ENCODE results near the gene C6orf89. TPM values are rescaled to one million over a fixed set of nuclear protein-coding genes. Genes with fewer than 3 reads are reported as not detected.

The C6orf89 gene
- total RNA-seq, 2 experiments from 2014 or later = 51.8 to 53.8 TPM

DNA sequence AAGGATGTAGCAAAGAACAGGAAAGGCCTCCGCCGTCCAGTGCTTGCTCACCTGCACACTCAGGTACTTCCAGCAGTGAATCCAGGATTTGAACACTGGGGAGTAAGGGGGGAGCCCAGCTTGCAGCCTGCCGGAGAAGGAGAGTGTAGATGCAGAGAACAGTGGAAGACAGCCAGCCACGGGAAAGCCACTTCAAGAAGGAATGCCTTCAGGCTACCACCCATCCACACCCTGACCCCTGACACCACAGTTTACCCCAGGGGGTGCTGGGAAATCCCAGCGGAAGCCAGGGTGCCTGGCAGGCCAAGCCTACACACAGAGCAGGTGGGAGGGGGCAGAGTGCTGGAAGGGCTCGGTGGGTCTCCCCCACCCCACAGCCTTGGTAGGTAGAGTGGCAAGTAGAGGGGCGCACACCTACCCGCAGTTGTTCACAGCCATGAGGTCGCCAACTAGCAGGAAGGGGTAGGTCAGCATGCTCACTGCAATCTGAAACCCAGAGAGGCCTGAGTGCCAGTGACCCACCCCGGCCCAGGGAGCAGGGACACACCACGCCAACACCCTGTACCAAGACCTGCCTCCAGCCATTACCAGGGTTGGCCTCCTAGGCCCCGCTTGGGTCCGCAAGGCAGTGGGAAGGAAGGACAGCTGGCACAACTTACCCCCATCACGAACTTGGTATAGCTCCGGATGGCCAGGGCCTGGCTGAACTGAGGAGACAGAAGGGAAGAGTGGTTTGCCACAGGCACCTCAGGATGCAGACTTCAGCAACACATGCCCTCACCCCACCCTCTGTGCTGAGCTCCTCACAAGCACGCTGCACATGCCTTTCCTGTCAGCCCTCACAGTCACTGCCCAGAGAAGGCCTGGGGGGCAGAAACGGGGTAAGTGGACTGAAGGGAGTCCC lies 84.5 kb downstream of the C6orf89 start:
- no peak for DNase-seq
- Mint-ChIP-seq H3K27ac (peak overlapping the region; percentile 44), H3K9me3 (no peaks in the 10 kb centered on the region), H3K36me3 (ENCODE audit: low read depth) (peaks cover 85% of the 10 kb centered on the region), H3K4me1 (peaks cover 2% of the 10 kb centered on the region), H3K27me3 (no peaks in the 10 kb centered on the region), H3K4me3 (no peak overlapping the region)
- ChIA-PET POLR2A (interaction anchor here (0.7 to 1.1 kb wide), 2 partner anchors 14 to 16 kb away, joined by 3 read pairs; partner anchors contain the start of gene MTCH1), CTCF (interaction anchor here (1.3 kb wide), 1 partner anchor 120 kb away, joined by 3 read pairs; no protein-coding TSS in a partner anchor)

DNA sequence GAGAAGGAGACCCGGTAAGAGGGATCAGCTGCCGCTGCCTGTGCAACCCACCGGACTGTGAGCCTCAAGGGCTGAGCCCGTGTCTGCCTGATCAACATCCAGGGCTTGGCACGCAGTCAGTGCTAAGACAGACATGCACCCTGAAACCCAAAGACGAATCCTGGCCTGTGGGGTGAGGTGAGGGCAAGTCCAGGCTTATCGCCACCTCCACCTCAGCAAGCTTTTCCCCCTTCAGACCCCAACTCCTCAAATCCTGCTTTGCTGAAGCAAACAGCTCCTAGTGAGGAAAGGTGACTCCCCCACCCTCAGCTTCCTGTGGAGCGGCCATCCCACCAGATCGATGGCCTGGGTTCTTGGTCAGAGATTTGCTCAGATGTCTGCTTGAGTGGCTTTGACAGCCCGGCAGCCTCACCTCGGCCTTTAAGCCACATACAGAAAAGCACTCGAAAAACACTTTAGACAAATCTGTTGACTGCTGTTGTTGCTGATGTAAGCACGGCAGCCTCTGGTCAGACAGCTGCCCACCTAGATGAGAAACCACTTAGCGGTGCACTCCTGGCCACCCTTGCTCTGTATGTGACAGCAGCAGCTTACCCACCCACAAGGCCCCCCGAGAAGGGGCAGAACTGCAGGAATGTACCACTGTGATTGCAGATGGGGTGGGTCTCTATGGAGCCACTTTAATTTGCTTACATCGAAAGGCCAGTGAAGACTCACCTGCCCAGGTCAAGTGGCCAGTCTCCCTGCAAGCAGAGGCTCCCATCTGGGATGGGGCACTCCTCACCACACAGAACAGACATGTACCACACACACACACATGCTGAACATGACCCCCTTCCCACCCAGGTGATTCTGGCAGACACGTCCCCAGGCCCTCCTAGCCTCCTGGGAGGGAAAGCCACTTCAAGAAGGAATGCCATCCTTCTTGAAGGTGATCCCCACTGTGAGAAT lies 85.4 kb downstream of the C6orf89 start:
- Mint-ChIP-seq H3K4me3 (no peak overlapping the region), H3K4me1 (no peaks in the 10 kb centered on the region), H3K27me3 (no peaks in the 10 kb centered on the region), H3K9me3 (no peaks in the 10 kb centered on the region), H3K27ac (peak overlapping the region; percentile 34), H3K36me3 (ENCODE audit: low read depth) (peaks cover 91% of the 10 kb centered on the region)
- CTCF ChIA-PET = interaction anchor here (1.3 kb wide), 1 partner anchor 121 kb away, joined by 3 read pairs; no protein-coding TSS in a partner anchor
- POLR2A ChIA-PET = interaction anchor here (0.7 to 1.5 kb wide), 3 partner anchors 13 to 15 kb away, joined by 3 to 6 read pairs (median 3); partner anchors contain the start of gene MTCH1
- no peak for DNase-seq

DNA sequence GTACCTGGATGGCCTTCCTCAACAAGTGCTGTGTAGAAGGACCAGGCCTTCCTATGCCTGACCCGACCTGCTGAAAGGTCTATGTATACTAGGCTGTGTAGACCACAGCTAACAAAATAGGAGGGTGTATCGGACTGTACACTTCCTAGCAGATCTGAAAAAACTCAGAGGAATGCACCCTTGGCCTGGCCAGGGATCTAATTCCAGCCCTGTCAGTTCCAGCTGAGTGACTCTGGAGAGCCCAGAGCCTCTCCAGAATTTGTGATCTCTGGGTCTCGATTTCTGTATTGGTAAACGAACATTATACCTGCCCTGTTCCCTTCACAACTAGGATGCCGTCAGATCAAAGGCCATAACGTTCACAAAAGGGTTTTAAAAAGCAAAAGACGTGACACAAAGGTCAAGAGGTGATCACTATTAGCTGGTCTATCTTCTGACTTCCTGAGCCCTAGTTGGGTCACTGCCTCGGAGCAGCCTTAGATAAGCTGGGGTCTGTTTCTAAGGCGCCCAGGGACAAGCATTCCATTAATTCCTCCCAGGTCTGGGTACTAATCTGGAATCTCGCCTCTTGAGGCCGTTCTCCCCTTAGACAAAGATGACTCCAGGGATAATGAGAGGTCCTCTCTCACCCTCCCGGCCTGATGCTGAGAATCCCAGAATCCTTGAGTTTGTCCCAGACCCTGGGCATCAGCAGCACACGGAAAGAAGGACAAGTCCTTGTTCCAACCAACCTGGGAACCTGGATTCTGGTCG lies 86.3 kb downstream of the C6orf89 start:
- no peak for DNase-seq
- Mint-ChIP-seq H3K27me3 (no peaks in the 10 kb centered on the region), H3K4me3 (no peak overlapping the region), H3K27ac (peak overlapping the region; percentile 34), H3K9me3 (no peaks in the 10 kb centered on the region), H3K36me3 (ENCODE audit: low read depth) (peaks cover 93% of the 10 kb centered on the region), H3K4me1 (no peaks in the 10 kb centered on the region)
- CTCF ChIA-PET = interaction anchor here (0.9 kb wide), 1 partner anchor 59 kb away, joined by 3 read pairs; no protein-coding TSS in a partner anchor
- POLR2A ChIA-PET = interaction anchor here (1.5 kb wide), 1 partner anchor 14 kb away, joined by 6 read pairs; the partner anchor contains the start of gene MTCH1

DNA sequence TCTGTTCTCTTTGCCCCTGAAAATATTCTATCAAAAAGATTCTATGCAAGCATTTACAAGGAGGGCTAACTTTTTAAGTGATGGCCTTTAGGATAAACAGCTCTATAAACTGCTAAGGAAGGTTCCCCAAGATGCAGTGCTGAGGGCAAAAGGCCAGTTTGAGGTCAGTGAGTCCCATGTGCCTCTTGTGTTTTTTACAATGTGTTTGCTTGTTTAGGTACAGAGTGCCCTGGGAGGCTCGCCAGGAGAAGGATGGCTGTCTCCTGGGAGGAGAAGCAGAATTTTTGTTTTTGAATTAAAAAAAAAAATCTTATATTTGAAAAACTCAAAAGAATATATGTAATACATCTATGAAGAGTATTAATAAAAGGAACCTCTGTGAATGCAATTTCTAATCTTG lies 87.4 kb downstream of the C6orf89 start:
- ChIA-PET CTCF (interaction anchor here (0.9 kb wide), 1 partner anchor 60 kb away, joined by 3 read pairs; no protein-coding TSS in a partner anchor), POLR2A (no interaction called here)
- H3K9me3 Mint-ChIP-seq = no peaks in the 10 kb centered on the region
- H3K27ac Mint-ChIP-seq = no peak overlapping the region
- H3K4me1 Mint-ChIP-seq = peaks cover 3% of the 10 kb centered on the region
- H3K27me3 Mint-ChIP-seq = no peaks in the 10 kb centered on the region
- no peak for DNase-seq
- H3K36me3 Mint-ChIP-seq (ENCODE audit: low read depth) = peaks cover 94% of the 10 kb centered on the region
- H3K4me3 Mint-ChIP-seq = no peak overlapping the region

DNA sequence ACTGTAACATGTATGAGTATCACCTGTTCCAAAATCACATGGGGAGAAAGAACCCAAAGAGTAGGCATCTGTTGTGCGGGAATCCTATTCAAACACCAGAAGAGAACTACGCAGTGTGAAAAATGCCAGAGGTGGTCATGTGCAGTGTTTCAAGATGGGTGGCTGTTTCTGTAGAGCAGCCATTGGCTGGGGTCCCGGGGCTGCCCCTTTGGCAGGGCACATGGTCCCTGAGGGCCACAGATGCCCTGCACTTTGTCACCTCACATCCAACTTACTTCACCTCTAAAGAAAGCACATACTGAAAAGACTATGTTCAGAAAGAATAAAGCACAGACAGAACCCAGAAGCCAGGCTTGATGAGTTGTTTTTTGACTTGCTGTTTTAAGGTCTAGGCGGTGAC lies 87.9 kb downstream of the C6orf89 start:
- DNase-seq = no peak
- ChIA-PET CTCF (no interaction called here), POLR2A (interaction anchor here (5.0 kb wide), 1 partner anchor 12 kb away, joined by 17 read pairs; the partner anchor contains the start of gene MTCH1)
- Mint-ChIP-seq H3K9me3 (no peaks in the 10 kb centered on the region), H3K4me3 (no peak overlapping the region), H3K27me3 (no peaks in the 10 kb centered on the region), H3K4me1 (peaks cover 3% of the 10 kb centered on the region), H3K27ac (no peak overlapping the region), H3K36me3 (ENCODE audit: low read depth) (peaks cover 93% of the 10 kb centered on the region)

DNA sequence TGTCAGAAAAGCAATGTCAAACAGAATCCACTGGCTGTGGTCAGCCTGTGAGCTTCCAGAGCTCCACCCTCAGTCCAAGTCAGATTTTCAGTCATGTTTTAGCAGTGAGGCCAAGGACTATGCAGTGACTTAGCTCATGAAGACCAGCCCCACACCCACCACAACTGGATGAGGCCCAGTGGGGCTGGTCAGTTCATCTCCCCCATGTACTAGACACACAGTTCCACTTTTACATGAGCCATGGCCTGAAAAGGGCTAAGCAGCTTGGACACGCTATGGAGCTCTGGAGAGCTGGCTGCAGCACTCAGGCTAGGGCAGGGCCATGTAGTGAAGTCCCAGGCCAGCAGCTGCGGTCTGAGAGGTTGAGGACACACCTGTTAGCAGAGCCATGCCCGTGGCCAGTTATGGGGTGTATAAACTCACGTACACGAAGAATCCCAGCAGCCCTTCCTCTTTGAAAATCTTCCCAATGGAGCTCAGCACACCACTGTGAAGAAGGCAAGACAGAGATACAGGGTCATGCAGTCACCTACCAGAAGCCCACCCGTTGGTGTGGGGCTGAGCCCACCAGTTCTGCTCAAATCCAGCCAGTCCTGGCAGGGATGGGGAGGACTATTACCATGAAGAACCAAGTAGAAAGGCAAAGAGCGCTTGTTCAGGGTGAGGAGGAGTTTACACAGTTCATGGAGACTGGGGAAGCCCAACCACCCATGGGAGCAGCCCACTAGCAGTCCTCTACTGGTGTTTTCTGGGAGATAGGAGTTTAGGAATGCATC lies 89.7 kb downstream of the C6orf89 start:
- POLR2A ChIA-PET = interaction anchor here (1.2 to 5.0 kb wide), 2 partner anchors 11 to 32 kb away, joined by 3 to 17 read pairs; partner anchors contain the start of gene MTCH1
- no peak overlapping the region for H3K27ac Mint-ChIP-seq
- peaks cover 12% of the 10 kb centered on the region for H3K4me1 Mint-ChIP-seq
- CTCF ChIA-PET = interaction anchor here (0.9 to 2.1 kb wide), 2 partner anchors 12 to 43 kb away, joined by 3 to 11 read pairs; no protein-coding TSS in a partner anchor
- peaks cover 89% of the 10 kb centered on the region for H3K36me3 Mint-ChIP-seq (ENCODE audit: low read depth)
- H3K9me3 Mint-ChIP-seq = no peaks in the 10 kb centered on the region
- H3K4me3 Mint-ChIP-seq = no peak overlapping the region
- no peak for DNase-seq
- H3K27me3 Mint-ChIP-seq = no peaks in the 10 kb centered on the region

DNA sequence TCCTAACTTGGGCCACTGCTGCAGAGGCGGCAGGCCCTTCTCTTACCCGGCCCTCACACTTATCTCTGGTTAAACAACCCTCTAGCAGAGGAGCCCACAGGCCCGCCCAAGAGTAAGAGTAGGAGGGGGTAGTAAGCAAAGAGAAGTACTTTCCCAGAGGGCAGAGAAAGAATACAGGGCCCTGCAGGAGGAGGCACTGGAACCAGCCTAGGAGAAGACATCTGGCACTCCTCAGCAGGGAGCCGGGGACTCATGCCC lies 90.2 kb downstream of the C6orf89 start:
- Mint-ChIP-seq H3K27ac (no peak overlapping the region), H3K9me3 (no peaks in the 10 kb centered on the region), H3K36me3 (ENCODE audit: low read depth) (peaks cover 91% of the 10 kb centered on the region), H3K27me3 (no peaks in the 10 kb centered on the region), H3K4me3 (no peak overlapping the region), H3K4me1 (peaks cover 17% of the 10 kb centered on the region)
- POLR2A ChIA-PET = interaction anchor here (1.2 to 5.0 kb wide), 2 partner anchors 10 to 31 kb away, joined by 3 to 17 read pairs; partner anchors contain the start of gene MTCH1
- CTCF ChIA-PET = interaction anchor here (0.9 to 2.1 kb wide), 2 partner anchors 12 to 42 kb away, joined by 3 to 11 read pairs; no protein-coding TSS in a partner anchor
- no peak for DNase-seq

DNA sequence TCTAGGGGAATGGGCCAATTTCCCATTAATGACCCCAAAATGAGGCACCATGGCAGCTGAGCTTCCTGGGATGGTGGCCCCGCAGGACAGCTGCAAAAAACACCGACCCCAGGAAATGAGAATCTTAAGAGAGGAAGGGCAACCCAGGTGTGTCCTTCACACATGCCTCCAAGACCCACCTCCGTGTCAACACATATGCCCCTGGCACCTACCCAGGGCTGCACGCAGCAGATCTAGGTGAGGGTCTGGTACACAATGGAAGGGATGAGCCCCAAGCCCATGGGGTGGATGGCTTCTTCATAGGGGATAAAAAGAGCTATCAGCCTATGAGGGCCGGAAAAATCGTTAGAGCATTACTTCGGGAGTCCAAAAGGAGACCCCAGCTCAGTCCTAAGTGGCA lies 90.8 kb downstream of the C6orf89 start:
- ChIA-PET POLR2A (interaction anchor here (1.2 to 5.0 kb wide), 2 partner anchors 10 to 31 kb away, joined by 3 to 17 read pairs; partner anchors contain the start of gene MTCH1), CTCF (interaction anchor here (0.9 to 2.1 kb wide), 2 partner anchors 13 to 41 kb away, joined by 3 to 11 read pairs; no protein-coding TSS in a partner anchor)
- peaks cover 88% of the 10 kb centered on the region for H3K36me3 Mint-ChIP-seq (ENCODE audit: low read depth)
- no peak overlapping the region for H3K4me3 Mint-ChIP-seq
- no peaks in the 10 kb centered on the region for H3K27me3 Mint-ChIP-seq
- H3K27ac Mint-ChIP-seq = no peak overlapping the region
- no peak for DNase-seq
- H3K4me1 Mint-ChIP-seq = peaks cover 20% of the 10 kb centered on the region
- no peaks in the 10 kb centered on the region for H3K9me3 Mint-ChIP-seq

DNA sequence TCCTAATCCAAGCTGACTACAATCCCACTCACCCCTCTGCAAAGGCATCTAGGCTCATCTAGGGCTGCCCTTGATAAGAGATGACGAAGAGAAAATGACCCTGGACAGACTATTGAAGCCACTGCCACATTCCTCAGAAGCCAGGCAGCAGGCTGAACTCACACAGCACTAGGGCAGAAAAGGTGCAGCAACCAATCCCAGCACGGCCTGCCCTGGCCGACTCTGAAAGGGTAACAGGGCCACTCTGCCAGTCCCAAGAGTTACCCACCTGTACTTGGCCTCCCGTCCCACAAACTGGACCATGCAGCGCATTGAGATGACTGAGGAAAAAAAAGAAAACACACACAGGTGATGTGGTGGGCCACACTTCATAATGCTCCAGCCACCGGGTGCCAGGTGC lies 91.2 kb downstream of the C6orf89 start:
- H3K36me3 Mint-ChIP-seq (ENCODE audit: low read depth) = peaks cover 88% of the 10 kb centered on the region

DNA sequence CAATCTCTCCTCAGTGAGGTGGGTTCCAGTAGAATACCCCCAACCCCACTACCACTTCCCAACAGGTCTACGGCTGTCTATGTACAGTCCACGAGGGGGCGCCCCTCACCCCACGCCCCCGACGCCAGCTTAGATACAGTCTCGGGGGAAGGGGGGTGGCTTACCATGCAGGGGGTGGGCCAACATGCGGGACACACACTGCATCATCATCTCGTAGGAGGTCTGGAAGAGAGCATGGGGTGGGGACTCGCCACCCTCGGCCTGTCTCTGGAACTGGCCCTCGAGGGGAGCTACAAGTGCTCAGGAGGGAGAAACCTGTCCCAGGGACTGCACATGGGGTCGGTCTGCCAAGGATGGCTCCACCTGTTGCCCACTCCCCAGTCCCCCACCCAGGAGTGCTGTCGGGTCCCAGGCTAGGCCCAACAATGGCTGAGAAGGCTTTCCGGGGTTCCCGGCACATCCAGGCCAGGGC lies 91.8 kb downstream of the C6orf89 start:
- Mint-ChIP-seq H3K36me3 (ENCODE audit: low read depth) (peaks cover 84% of the 10 kb centered on the region), H3K27ac (no peak overlapping the region), H3K27me3 (no peaks in the 10 kb centered on the region), H3K9me3 (no peaks in the 10 kb centered on the region), H3K4me1 (peaks cover 27% of the 10 kb centered on the region), H3K4me3 (no peak overlapping the region)
- no peak for DNase-seq
- CTCF ChIA-PET = interaction anchor here (0.9 to 1.5 kb wide), 4 partner anchors 10 to 103 kb away, joined by 3 to 7 read pairs (median 4); partner anchors contain the start of gene PPIL1
- POLR2A ChIA-PET = interaction anchor here (5.0 kb wide), 1 partner anchor 9 kb away, joined by 17 read pairs; the partner anchor contains the start of gene MTCH1

More for the DNA sequence above, 91.2 kb downstream of the C6orf89 start:
- ChIA-PET POLR2A (interaction anchor here (1.2 to 5.0 kb wide), 2 partner anchors 9 to 30 kb away, joined by 3 to 17 read pairs; partner anchors contain the start of gene MTCH1), CTCF (interaction anchor here (1.5 to 2.1 kb wide), 2 partner anchors 41 kb away, joined by 7 to 11 read pairs; no protein-coding TSS in a partner anchor)
- peaks cover 24% of the 10 kb centered on the region for H3K4me1 Mint-ChIP-seq
- DNase-seq = no peak
- no peak overlapping the region for H3K27ac Mint-ChIP-seq
- H3K27me3 Mint-ChIP-seq = no peaks in the 10 kb centered on the region
- no peaks in the 10 kb centered on the region for H3K9me3 Mint-ChIP-seq
- no peak overlapping the region for H3K4me3 Mint-ChIP-seq

Data from activated CD4-positive, alpha-beta memory T cell treated with anti-CD3 and anti-CD28 coated beads, Interleukin-2, amount 10 ng/mL, durations not matched to agents 7 days and 5 days (primary cell).